Measurements from ENCODE around the gene RAB11FIP4. TPM values are rescaled to one million over a fixed set of nuclear protein-coding genes. Genes with fewer than 3 reads are reported as not detected.

RAB11FIP4 gene
- polyA plus RNA-seq, 4 donors: 11.6 to 33.8 (median 18.7) TPM

GRCh38 chr17:31575043-31575442 is 183.6 kb downstream of the RAB11FIP4 start:
- H3K4me3 ChIP-seq (ENCODE audit: low read depth in 1 of 3, low read length in 3 of 3): no peak overlapping the region
- DNase-seq: no peak
- no peak overlapping the region for H3K27ac ChIP-seq (ENCODE audit: low read depth in 1 of 3, low read length in 2 of 3)
- no peaks in the 10 kb centered on the region for H3K4me1 ChIP-seq (ENCODE audit: control insufficient read depth in 3 of 3, insufficient read depth in 2 of 3, low read depth in 1 of 3, low read length in 2 of 3)
- H3K36me3 ChIP-seq (ENCODE audit: control insufficient read depth in 3 of 3, insufficient read depth in 2 of 3, low read depth in 1 of 3, low read length in 3 of 3): no peaks in the 10 kb centered on the region
- no peaks in the 10 kb centered on the region for H3K9me3 ChIP-seq (ENCODE audit: control insufficient read depth in 2 of 2, insufficient read depth in 1 of 2, low read depth in 1 of 2, low read length in 1 of 2)
- H3K27me3 ChIP-seq (ENCODE audit: control insufficient read depth in 3 of 3, insufficient read depth in 3 of 3, low read length in 3 of 3): no peaks in the 10 kb centered on the region
- no peak for FAIRE-seq
- WGBS, 3 donors: 72 to 82% (median 73%) methylated on average over 13 of the region's 13 CpGs

- H3K4me1 ChIP-seq (ENCODE audit: control insufficient read depth in 3 of 3, insufficient read depth in 2 of 3, low read depth in 1 of 3, low read length in 2 of 3): peaks cover 0 to 4% (median 0%) of the 10 kb centered on the region in 3 donors
- FAIRE-seq: no peak
- H3K27ac ChIP-seq (ENCODE audit: low read depth in 1 of 3, low read length in 2 of 3): no peak overlapping the region
- H3K9me3 ChIP-seq (ENCODE audit: control insufficient read depth in 2 of 2, insufficient read depth in 1 of 2, low read depth in 1 of 2, low read length in 1 of 2): no peaks in the 10 kb centered on the region
- no peak overlapping the region for H3K4me3 ChIP-seq (ENCODE audit: low read depth in 1 of 3, low read length in 3 of 3)
- no peaks in the 10 kb centered on the region for H3K36me3 ChIP-seq (ENCODE audit: control insufficient read depth in 3 of 3, insufficient read depth in 2 of 3, low read depth in 1 of 3, low read length in 3 of 3)
- no peak for DNase-seq
- 72 to 85% (median 84%) methylated on average over 4 of the region's 4 CpGs for WGBS, 3 donors
- H3K27me3 ChIP-seq (ENCODE audit: control insufficient read depth in 3 of 3, insufficient read depth in 3 of 3, low read length in 3 of 3): no peaks in the 10 kb centered on the region
Measured at GRCh38 chr17:31579265-31579664, 187.8 kb downstream of the RAB11FIP4 start.

- peaks cover 0 to 4% (median 0%) of the 10 kb centered on the region in 3 donors for H3K4me1 ChIP-seq (ENCODE audit: control insufficient read depth in 3 of 3, insufficient read depth in 2 of 3, low read depth in 1 of 3, low read length in 2 of 3)
- FAIRE-seq: no peak
Measured at GRCh38 chr17:31580316-31580705, 188.8 kb downstream of the RAB11FIP4 start.

GRCh38 chr17:31580706-31581490 is 189.4 kb downstream of the RAB11FIP4 start:
- H3K9me3 ChIP-seq (ENCODE audit: control insufficient read depth in 2 of 2, insufficient read depth in 1 of 2, low read depth in 1 of 2, low read length in 1 of 2): no peaks in the 10 kb centered on the region
- H3K36me3 ChIP-seq (ENCODE audit: control insufficient read depth in 3 of 3, insufficient read depth in 2 of 3, low read depth in 1 of 3, low read length in 3 of 3): no peaks in the 10 kb centered on the region
- H3K4me3 ChIP-seq (ENCODE audit: low read depth in 1 of 3, low read length in 3 of 3): no peak overlapping the region
- DNase-seq (no peak), FAIRE-seq (no peak)
- 46 to 65% (median 60%) methylated on average over 16 of the region's 16 CpGs for WGBS, 3 donors
- H3K4me1 ChIP-seq (ENCODE audit: control insufficient read depth in 3 of 3, insufficient read depth in 2 of 3, low read depth in 1 of 3, low read length in 2 of 3): peaks cover 0 to 4% (median 0%) of the 10 kb centered on the region in 3 donors
- H3K27me3 ChIP-seq (ENCODE audit: control insufficient read depth in 3 of 3, insufficient read depth in 3 of 3, low read length in 3 of 3): no peaks in the 10 kb centered on the region
- H3K27ac ChIP-seq (ENCODE audit: low read depth in 1 of 3, low read length in 2 of 3): peak overlapping the region in 2 of 3 donors; percentile 47 to 53

More at GRCh38 chr17:31580316-31580705, 188.8 kb downstream of the RAB11FIP4 start:
- no peak for DNase-seq
- Histone ChIP-seq H3K9me3 (ENCODE audit: control insufficient read depth in 2 of 2, insufficient read depth in 1 of 2, low read depth in 1 of 2, low read length in 1 of 2) (no peaks in the 10 kb centered on the region), H3K36me3 (ENCODE audit: control insufficient read depth in 3 of 3, insufficient read depth in 2 of 3, low read depth in 1 of 3, low read length in 3 of 3) (no peaks in the 10 kb centered on the region), H3K27me3 (ENCODE audit: control insufficient read depth in 3 of 3, insufficient read depth in 3 of 3, low read length in 3 of 3) (no peaks in the 10 kb centered on the region), H3K4me3 (ENCODE audit: low read depth in 1 of 3, low read length in 3 of 3) (no peak overlapping the region), H3K27ac (ENCODE audit: low read depth in 1 of 3, low read length in 2 of 3) (no peak overlapping the region)
- WGBS, 3 donors: 70 to 86% (median 77%) methylated on average over 3 of the region's 3 CpGs

GRCh38 chr17:31581491-31581890 is 190.0 kb downstream of the RAB11FIP4 start:
- WGBS, 3 donors: 69 to 92% (median 81%) methylated on average over 4 of the region's 4 CpGs
- H3K27ac ChIP-seq (ENCODE audit: low read depth in 1 of 3, low read length in 2 of 3): peak overlapping the region in 2 of 3 donors; percentile 47 to 53
- no peaks in the 10 kb centered on the region for H3K36me3 ChIP-seq (ENCODE audit: control insufficient read depth in 3 of 3, insufficient read depth in 2 of 3, low read depth in 1 of 3, low read length in 3 of 3)
- H3K9me3 ChIP-seq (ENCODE audit: control insufficient read depth in 2 of 2, insufficient read depth in 1 of 2, low read depth in 1 of 2, low read length in 1 of 2): no peaks in the 10 kb centered on the region
- no peak overlapping the region for H3K4me3 ChIP-seq (ENCODE audit: low read depth in 1 of 3, low read length in 3 of 3)
- FAIRE-seq (no peak), DNase-seq (no peak)
- no peaks in the 10 kb centered on the region for H3K27me3 ChIP-seq (ENCODE audit: control insufficient read depth in 3 of 3, insufficient read depth in 3 of 3, low read length in 3 of 3)
- peaks cover 0 to 4% (median 0%) of the 10 kb centered on the region in 3 donors for H3K4me1 ChIP-seq (ENCODE audit: control insufficient read depth in 3 of 3, insufficient read depth in 2 of 3, low read depth in 1 of 3, low read length in 2 of 3)

GRCh38 chr17:31582151-31582907 is 190.9 kb downstream of the RAB11FIP4 start:
- no peaks in the 10 kb centered on the region for H3K27me3 ChIP-seq (ENCODE audit: control insufficient read depth in 3 of 3, insufficient read depth in 3 of 3, low read length in 3 of 3)
- H3K9me3 ChIP-seq (ENCODE audit: control insufficient read depth in 2 of 2, insufficient read depth in 1 of 2, low read depth in 1 of 2, low read length in 1 of 2): no peaks in the 10 kb centered on the region
- H3K36me3 ChIP-seq (ENCODE audit: control insufficient read depth in 3 of 3, insufficient read depth in 2 of 3, low read depth in 1 of 3, low read length in 3 of 3): no peaks in the 10 kb centered on the region
- FAIRE-seq: no peak
- H3K27ac ChIP-seq (ENCODE audit: low read depth in 1 of 3, low read length in 2 of 3): peak overlapping the region in 1 of 3 donors; percentile 47
- 22 to 35% (median 26%) methylated on average over 8 of the region's 8 CpGs for WGBS, 3 donors
- no peak overlapping the region for H3K4me3 ChIP-seq (ENCODE audit: low read depth in 1 of 3, low read length in 3 of 3)
- peak in 1 of 2 donors; percentile 41 for DNase-seq
- H3K4me1 ChIP-seq (ENCODE audit: control insufficient read depth in 3 of 3, insufficient read depth in 2 of 3, low read depth in 1 of 3, low read length in 2 of 3): peaks cover 0 to 4% (median 0%) of the 10 kb centered on the region in 3 donors

- H3K27ac ChIP-seq (ENCODE audit: low read depth in 1 of 3, low read length in 2 of 3): no peak overlapping the region
- peaks cover 0 to 4% (median 0%) of the 10 kb centered on the region in 3 donors for H3K4me1 ChIP-seq (ENCODE audit: control insufficient read depth in 3 of 3, insufficient read depth in 2 of 3, low read depth in 1 of 3, low read length in 2 of 3)
- H3K9me3 ChIP-seq (ENCODE audit: control insufficient read depth in 2 of 2, insufficient read depth in 1 of 2, low read depth in 1 of 2, low read length in 1 of 2): no peaks in the 10 kb centered on the region
- no peaks in the 10 kb centered on the region for H3K36me3 ChIP-seq (ENCODE audit: control insufficient read depth in 3 of 3, insufficient read depth in 2 of 3, low read depth in 1 of 3, low read length in 3 of 3)
- FAIRE-seq: no peak
- H3K4me3 ChIP-seq (ENCODE audit: low read depth in 1 of 3, low read length in 3 of 3): no peak overlapping the region
- no peaks in the 10 kb centered on the region for H3K27me3 ChIP-seq (ENCODE audit: control insufficient read depth in 3 of 3, insufficient read depth in 3 of 3, low read length in 3 of 3)
- peak in 1 of 2 donors; percentile 18 for DNase-seq
- WGBS, 3 donors: 38 to 63% (median 40%) methylated on average over 7 of the region's 7 CpGs
Measured at GRCh38 chr17:31583772-31584356, 192.4 kb downstream of the RAB11FIP4 start.

All from small intestine (tissue), 7 donors.